HG02759 (cell line): ENCODE data around the gene APOL4.
"Not testable (repeated sequence)": the region's sequence is repeated elsewhere in the genome, so short reads cannot be mapped to it uniquely, and the experiment has no call there.

Experiments
- ATAC-seq: cut with Tn5 transposase; IDR thresholded peaks from one replicate; pipeline ENCODE4 v1.9.1; 2021; ENCODE audit warnings: mild to moderate bottlenecking, moderate library complexity; ENCODE audit not compliant: unreplicated experiment

Gene APOL4, protein sequence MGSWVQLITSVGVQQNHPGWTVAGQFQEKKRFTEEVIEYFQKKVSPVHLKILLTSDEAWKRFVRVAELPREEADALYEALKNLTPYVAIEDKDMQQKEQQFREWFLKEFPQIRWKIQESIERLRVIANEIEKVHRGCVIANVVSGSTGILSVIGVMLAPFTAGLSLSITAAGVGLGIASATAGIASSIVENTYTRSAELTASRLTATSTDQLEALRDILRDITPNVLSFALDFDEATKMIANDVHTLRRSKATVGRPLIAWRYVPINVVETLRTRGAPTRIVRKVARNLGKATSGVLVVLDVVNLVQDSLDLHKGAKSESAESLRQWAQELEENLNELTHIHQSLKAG

DNA sequence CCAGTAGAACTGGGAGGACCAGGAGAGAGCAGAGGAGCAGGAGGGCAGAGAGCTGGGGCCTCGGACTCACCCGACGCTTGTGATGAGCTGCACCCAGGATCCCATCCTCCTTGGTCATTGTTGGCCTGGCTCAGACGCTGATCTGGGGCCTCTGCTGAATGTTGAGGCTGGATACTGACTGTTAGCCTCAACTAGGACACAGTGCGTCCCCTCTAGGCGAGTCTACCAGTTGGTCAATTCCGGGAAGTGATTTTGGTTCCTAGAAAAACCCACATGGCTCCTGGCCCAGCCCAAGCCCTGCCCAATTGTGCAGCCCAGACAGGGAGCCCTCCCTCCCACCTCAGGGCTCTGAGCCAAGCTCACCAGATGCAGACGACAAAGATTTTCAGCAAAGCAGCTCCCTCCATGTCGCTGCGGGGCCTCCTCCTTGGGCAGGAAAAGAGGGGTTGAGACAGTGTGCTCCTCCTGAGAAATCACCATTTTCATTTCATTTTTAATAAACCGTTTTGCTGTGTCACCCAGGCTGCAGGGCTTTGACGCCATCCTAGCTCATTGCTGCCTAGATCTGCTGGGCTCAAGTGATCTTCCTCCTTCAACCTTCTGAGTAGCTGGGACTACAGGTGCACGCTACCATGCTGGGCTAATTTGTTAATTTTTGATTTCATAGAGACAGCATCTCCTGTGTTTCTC is at the start of gene APOL4:
APOL4 (minus strand) TSS at position 180 of the 690 bp plus-strand sequence; CDS start at position 105, 75 bp downstream.
- ATAC-seq, result no peak

- ATAC-seq, result not testable (repeated sequence)
These were observed 48.8 kb upstream of the APOL4 start for GRCh38 chr22:36250292-36250960.

DNA sequence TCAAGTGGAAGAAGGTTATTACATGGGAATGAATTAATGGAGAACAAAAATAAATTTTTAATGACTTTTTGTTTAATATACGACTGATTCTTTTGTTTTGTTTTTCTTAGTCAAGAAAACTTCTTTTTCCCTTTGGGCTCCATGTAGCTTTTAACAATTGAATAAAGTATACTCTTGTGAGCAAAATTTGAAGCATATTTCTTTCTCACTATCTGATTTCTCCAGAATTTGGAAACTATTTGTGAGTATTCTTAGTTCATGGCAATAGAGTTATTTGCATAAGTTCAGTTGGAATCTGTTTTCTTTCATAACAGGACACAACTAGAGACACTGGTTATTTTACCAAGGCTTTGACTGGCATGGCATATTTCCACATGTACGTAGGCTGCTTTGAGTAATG is 47.6 kb upstream of the APOL4 start:
- ATAC-seq, result no peak

DNA sequence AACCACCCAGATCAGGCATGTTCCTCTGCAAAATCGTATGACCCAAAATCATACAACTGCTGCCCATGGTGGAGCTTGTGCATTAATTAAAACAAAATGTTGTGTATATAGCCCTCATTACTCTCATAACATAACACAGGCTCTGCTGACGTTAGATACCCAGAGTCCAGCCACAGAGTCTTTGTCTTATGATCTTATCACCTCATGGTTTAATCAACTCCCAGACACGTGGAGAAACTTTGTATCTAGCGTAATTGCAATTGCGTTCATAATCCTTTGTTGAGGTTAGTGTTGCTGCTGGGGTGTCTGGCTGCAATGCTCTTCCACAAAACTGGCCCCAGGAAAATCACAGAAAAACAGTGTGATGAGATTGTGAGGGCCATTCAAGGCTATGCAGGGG is 46.3 kb upstream of the APOL4 start:
- ATAC-seq, result no peak

DNA sequence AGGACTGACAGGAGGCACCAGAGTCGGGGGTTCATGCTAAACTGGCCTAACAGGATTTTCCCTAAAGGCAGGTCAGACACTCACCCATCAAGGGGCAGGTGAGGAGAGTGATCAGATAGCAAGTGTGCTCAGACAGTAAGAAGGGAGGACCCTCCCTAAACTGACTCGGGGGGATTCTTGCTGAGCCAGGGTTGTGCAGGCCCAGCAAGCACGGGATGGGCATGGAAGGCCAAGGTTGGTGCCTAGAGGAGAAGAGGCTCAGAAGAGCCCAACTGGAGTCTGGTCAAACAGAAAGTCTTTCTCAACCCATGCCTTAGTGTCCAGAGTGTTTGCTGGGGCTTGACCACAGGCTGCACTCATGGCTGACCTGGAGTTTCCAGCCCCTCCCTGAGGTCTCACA is 45.1 kb upstream of the APOL4 start:
- ATAC-seq, result no peak

DNA sequence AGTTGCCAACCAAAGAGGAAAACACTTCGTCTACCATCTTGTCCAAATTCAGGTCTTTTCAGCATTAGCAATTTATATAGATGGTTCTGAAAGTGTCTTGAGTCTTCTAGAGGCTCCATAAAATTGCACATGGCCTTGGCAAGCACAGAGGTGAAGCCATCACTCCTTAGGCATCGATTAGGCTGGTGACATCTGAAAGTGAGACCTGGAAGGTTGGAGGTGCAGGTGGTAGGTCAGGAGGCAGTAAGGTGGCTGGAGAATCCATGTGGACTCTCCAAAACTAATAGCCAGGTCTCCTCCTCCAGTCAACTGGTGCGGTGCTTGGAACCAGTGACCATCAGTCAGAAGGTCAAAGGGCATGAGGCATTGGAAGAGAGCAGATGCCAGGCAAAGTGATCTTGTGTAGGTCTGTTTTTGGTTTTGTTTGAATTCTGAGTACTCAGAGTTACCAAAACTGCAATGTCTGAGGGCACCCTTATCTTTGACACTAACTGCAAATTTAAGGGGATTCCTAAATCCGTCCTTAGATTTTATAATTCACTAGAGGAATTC is 44.3 kb upstream of the APOL4 start:
- ATAC-seq, result no peak

GRCh38 chr22:36244522-36245391 is 43.1 kb upstream of the APOL4 start:
- ATAC-seq, result no peak

GRCh38 chr22:36243986-36244385 is 42.4 kb upstream of the APOL4 start:
- no peak for ATAC-seq

- peak; percentile 95 for ATAC-seq
These were observed 38.0 kb upstream of the APOL4 start, which contains the start of gene APOL2 for GRCh38 chr22:36239401-36240171. Gene APOL2, minus strand, starts transcription at chr22:36239527. Its CDS starts 6,365 bp downstream, at chr22:36233162.

DNA sequence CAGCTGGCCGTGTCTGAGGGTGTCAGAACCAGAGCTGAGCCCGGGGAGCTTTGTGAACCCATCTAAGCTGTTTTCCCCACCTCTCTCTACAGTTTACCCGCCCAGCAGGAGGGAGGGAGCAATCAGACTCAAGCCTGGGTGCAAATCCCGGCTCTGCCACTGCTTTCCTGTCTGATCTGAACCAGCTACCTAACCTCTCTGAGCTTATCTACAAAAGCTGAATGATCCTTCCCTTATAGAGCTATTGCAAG is 37.5 kb upstream of the APOL4 start:
- ATAC-seq, result peak; percentile 28

GRCh38 chr22:36238373-36239149 is 37.0 kb upstream of the APOL4 start:
- peak; percentile 10 for ATAC-seq

- no peak for ATAC-seq
These were observed 36.1 kb upstream of the APOL4 start for GRCh38 chr22:36237462-36238372.

- no peak for ATAC-seq
These were observed 35.0 kb upstream of the APOL4 start for GRCh38 chr22:36236388-36237319.

- no peak for ATAC-seq
These were observed 34.0 kb upstream of the APOL4 start for GRCh38 chr22:36235585-36235984.

DNA sequence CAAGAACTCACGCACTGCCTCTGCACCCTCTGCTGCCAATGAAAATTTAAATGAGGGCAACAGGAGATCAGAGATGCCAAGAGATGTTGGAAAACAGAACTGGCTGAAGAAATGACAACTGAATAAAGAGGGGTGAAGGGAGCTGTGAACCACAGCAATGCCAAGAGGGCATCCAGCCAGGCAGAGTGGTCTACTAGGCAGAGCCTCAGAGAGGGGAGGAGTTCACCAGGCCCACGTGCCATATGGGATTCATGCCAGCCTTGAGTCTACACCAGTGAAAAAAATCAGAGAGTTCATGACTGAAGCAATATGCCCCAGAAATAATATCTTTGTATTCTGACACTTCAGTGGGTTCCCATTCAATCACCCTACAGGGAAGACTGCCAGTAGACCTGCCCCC is 33.3 kb upstream of the APOL4 start:
- no peak for ATAC-seq

DNA sequence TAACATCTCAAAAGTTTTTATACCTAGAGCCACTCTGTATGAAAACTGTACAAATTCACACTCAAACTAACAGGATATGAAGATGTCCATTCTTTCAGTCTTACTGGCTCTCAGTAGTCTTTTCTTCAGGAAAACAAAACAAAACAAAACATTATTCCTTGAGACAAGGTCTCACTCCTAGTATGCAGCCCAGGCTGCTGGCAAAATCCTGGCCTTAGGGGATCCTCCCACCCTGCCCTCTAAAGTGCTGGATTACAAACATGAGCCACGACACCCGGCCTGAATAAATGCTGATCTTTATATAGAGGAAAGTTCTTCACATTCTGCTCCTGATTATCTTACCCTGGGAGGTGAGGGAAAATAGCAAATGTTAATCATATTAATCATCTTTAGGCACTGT is 32.6 kb upstream of the APOL4 start:
- ATAC-seq, result no peak

- no peak for ATAC-seq
These were observed 32.2 kb upstream of the APOL4 start for GRCh38 chr22:36233796-36234195.
